HG03025 (cell line): Measurements from ENCODE around the gene SLC35E2B.
"Not testable (repeated sequence)": the region's sequence is repeated elsewhere in the genome, so short reads cannot be mapped to it uniquely, and the experiment has no call there.

Source experiments
- ATAC-seq: cut with Tn5 transposase; IDR thresholded peaks from one replicate; pipeline ENCODE4 v1.9.1; 2021; ENCODE audit warnings: mild to moderate bottlenecking, moderate library complexity; ENCODE audit not compliant: unreplicated experiment, low FRiP score

The SLC35E2B gene

DNA sequence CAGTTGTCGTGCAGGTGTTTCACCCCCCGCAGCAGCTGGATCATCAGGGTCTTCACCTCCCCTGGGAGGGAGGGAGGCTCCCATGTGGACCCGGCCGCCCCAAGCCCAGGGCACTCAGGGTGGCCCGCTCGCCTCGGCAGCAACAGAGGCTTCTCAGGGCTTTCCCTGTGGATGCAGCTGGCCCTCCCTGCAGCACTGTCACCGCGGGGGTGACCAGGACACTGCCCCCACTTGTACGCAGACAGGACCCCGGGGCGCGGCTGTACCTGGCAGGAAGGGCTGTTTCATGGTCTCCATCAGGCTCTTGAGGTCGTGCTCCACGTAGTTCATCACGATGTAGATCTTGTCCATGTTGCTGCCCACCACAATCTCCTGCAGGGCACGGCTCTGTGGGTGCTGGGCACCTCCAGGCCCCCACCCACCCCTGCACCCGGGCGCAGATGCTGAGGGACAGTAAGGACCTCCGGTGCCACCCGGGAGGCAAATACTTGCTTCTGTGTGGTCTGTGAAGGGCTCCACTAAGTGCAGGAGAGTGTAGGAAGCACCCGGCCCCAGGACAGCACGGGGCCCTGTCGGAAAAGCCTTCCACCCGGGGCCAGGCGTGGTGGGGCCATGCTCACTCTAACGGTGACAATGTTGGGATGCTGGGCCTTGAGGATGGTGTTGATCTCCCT lies 11.8 kb upstream of the SLC35E2B start:
- ATAC-seq, result not testable (repeated sequence)

DNA sequence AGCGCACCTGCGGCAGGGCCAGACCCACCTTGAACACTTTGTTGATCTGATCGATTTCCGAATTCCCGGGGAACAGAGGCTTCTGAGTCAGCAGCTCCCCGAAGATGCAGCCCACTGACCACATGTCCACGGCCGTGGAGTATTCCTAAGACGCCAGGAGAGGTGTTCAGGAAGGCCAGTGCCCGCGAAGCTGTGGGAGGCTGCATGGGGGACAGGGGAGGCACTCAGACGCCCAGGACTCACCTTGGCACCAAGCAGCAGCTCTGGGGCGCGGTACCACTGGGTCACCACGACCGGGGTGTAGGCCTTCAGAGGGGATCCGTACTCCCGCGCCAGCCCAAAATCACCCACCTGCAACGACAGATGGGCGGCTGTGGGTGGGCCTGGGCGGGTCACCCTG lies 11.2 kb upstream of the SLC35E2B start:
- ATAC-seq, result no peak

DNA sequence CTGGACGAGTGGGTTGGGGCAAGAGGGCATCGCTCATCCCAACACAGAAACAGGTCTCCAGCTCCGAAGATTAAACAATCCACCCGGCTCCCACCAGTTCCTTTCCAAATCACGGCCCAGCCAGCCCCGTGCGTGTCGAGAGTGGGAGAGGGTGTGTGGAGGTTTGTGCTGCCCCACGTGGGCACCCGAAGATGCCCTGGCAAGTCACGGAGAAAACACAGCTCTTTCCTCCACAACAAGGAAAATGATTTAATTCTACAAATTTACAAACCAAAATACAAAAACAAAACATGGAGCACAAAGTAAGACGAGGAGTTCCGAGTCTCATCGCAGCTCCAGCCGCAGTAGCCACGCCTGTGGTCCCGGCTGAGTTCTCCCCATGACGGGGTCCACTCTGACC lies 9.9 kb upstream of the SLC35E2B start:
- not testable (repeated sequence) for ATAC-seq

DNA sequence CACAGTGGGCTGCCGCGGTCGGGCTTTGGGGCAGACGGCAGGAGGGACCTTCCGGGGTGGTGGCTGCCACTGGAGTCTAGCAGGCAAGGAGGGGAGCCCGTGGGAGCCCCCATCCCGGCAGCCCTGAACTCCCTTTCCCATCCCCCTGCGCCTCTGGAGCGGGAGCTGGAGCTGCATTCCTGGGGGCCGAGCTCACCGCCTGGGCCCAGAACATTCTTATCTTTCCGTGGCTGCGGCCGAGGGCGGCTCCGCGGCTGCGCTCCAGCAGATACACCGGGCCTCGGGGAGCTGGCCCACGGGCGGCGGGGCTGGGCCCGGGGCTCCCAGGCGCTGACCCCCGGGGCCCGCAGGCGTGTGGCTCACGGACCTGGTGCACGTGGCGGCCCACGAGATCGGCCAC lies 8.0 kb upstream of the SLC35E2B start:
- ATAC-seq, result not testable (repeated sequence)

DNA sequence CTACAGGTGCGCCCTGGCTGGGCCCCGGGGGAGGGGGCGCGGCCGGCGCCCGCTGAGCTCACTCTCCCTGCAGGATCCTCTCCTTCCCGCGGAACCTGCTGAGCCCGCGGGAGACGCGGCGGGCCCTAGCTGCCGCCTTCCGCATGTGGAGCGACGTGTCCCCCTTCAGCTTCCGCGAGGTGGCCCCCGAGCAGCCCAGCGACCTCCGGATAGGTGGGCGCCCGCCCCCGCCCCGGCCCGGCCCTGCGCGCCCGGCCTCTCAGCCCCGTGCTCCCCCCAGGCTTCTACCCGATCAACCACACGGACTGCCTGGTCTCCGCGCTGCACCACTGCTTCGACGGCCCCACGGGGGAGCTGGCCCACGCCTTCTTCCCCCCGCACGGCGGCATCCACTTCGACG lies 7.5 kb upstream of the SLC35E2B start:
- ATAC-seq, result not testable (repeated sequence)

DNA sequence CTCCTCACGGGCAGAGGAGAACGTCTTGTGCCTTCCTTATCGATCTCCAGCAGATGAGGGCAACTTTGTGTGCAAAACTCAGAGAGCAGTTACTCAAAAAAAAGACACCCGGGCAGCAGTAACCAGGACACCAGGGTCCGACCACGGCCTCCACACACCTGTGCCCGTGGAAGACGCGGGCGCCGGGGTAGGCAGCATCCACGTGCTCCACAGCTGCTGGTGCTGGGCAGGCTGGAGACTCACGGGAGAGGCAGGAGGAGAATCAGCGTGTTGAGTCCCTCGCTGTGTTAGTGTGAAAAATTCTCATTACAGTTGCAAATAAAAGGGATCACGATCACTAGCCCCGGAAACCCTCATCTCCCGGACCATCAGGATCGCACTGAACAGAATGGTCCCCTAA lies 6.5 kb upstream of the SLC35E2B start:
- not testable (repeated sequence) for ATAC-seq

DNA sequence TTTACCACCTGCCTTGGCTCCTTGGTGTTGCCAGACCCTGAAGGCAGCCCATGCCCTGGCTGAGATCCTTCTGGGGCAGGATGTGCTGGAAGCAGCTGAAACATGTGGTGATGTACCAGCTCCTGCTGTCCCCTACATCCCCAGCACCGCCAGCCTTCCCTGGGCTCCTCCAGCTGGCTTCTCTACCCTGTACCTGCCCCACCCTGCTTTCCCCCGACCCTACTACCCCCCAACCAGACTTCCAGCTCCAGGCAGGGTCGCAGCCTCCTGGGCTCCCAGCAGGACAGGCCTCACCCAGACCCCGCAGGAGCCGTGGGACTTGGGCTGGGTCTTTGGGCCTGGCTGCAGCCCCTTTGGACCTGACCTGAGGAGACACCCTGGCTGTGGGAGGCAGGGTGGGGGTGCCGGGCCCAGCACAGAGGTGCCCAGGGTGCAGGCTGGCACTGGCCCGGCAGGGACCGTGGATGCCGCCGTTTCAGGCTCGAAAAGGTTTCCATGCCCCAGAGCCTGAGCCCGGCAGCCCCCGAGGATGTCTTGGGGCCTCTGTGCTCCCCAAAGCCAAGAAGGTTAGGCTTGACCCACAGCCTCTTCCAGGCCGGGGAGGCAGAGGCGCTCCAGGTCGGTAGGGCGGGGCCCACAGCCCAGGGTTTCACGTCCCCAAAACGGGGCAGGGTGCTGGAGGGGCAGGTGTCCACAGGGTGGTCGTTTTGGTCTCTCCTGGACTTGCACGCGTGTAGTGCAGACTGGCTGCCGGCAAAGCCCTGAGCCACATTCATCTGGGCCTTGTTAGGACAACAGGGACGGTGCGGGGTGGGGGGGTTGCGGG lies 5.0 kb upstream of the SLC35E2B start:
- ATAC-seq, result not testable (repeated sequence)

DNA sequence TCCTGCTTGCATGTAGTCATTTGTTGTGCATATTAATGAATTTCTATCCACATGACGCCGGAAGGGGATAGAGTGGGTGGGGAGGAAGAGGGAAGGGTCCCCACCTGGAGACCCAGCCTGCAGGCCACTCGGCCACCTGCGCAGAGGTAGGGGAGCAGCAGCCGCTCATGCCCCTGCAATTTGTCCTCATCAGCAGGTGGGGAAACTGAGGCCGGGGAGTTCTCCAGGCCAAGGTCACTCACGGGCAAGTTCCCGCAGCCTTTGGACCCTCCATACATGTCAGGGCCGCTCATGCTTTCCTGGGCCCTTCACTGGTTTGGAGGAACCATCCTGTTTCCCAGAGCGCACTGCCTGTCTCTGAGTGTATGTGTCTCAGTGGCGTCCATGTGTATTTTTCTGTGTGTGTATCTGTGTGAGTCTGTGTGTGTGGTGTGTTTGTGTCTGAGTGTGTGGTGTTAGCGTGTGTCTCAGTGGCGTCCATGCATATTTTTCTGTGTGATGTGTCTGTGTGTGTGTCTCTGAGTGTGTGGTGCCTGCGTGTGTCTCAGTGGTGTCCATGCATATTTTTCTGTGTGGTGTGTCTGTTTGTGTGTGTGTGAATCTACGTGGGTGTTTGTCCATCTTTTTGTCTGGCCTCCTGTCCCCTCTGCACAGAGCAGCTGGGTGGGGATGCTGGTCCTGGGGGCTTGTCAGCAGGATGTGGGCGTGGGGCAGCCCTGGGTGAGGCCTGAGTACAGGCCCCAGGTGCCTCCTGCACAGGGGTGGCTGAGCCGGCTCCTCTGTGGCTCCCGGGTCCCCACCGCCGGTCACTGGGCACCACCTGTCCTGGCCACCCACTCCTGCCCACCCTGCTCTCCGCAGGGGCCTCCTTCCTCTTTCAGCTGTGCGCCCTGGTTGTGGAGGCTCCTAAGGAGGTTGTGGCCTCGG lies 4.1 kb upstream of the SLC35E2B start:
- not testable (repeated sequence) for ATAC-seq

DNA sequence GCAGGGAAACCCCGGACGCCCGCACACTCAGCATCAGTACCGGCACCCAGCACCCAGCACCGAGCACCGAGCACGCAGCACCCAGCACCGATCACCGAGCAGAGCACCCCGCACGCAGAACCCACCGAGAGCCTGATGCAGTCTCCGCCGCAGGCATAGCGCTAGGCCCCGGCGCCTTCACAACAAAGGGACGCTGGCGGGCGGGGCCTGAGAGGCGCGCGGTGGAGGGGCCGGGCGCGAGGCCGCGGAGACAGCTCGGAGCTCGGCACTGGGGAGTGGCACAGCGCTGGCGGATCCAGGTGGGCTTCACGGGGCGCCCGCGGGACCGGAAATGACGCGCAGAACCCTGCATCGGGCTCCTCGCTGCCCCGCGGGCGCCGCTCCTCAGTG lies 276 bp downstream of the SLC35E2B start:
- peak; percentile 31 for ATAC-seq

DNA sequence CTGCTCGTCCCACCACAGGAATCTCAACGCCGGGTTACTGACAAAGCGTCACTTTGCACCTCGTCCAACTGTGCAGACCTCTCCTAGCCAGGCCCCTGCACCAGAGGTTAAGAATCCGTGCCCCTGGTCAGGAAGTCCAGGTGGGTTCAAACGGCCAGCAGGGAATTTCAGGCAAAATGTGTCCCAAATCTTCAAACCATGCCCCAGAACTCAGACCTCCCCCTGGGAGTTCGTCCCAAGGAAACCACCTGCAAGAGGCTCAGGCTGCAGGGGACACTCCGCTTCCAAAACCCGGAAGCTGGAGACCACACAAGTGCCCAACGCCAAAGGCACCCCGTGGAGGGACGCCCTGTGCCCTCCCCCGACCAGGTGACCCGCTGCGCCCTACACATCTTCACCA lies 1.2 kb downstream of the SLC35E2B start:
- ATAC-seq, result not testable (repeated sequence)

DNA sequence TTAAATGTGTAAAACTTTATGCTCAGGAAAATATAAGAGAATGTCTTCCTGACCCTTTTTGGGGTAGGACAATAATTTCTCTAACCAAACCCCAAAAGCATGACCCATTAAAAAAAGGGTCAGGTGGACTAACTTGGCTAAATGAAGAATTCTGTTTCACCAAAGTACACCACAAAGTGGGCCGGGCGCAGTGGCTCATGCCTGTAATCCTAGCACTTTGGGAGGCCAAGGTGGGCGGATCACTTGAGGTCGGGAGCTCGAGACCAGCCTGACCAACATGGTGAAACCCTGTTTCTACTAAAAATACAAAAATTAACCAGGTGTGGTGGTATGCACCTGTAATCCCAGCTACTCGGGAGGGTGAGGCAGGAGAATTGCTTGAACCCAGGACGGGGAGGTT lies 3.1 kb downstream of the SLC35E2B start:
- not testable (repeated sequence) for ATAC-seq

DNA sequence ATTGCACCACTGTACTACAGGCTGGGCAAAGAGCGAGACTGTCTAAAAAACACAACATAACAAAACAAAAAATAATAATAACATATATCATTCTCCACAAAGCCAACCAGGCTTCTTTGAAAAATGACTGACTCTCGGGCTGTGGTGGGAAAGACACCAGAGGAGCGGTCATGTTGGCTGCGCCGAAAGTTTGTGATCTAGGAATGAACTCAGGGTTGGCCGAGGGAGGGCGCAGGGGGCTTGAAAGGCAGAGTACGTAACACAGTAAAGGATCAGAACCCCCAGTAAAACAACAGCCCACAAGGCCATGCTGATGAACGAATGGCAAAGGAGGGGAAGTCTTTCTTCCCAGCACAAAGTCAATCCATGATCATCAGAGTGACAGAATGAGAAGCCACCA lies 4.7 kb downstream of the SLC35E2B start:
- ATAC-seq, result no peak

DNA sequence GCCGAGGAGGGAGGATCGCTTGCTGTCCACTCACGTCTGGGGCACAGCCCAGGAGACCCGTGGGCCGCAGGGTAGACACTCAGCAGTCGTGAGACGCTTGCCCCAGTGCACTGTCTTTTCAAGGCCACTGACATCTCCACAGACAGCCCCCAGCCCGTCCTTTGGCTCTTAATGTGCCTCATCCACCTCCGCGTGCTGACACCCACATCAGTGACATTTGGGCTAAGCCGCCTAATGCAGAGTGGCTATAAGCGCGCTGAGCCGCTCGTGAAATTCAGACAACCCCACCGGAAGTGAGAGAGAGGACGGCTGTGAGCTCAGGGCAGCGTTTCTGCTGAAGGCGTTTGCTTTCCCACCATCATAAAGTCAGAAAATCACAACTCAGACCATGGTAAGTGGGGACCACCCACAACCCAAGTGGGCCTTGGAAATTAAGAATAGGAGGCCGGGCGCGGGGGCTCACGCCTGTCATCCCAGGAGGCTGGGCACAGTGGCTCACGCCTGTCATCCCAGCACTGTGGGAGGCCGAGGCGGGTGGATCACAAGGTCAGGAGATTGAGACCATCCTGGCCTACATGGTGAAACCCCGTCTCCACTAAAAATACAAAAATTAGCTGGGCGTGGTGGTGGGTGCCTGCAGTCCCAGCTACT lies 8.4 kb downstream of the SLC35E2B start:
- ATAC-seq, result no peak

DNA sequence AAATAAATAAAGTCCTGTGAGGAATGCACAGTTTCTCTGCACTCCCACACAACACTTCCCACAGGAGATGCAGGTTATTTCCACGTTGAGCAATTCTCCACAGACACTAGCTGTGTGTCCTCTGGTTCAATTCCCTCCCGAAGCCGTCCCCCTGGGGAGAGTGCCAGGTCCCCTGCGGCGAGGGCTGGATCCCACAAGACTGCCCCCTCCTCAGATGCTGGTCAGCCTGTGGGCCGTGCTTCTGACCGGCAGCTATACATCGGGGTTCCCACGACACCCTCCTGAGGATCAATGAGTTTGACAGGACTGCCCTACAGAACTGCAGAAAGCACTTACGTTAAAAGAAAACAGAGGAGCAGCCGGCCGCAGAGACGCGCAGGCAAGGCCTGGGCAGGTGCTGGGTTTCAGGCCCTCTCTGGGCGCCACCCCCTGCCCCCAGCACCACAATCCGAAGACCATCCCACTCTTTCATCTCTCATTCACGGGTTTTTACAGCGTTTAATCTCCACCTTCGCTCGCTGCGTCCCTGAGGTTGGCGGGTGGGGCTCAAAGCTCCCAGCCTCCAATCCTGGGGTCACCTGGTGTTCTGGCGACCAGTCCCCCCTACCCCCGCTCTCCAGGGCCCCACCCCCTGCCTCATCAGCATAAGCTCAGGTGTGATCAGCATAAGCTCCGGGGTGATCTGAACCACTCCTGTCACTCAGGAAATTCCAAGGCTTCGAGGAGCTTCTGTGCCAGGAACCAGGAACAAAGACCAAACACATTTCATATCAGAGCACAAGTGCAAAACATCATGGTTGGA lies 9.3 kb downstream of the SLC35E2B start:
- ATAC-seq, result no peak

DNA sequence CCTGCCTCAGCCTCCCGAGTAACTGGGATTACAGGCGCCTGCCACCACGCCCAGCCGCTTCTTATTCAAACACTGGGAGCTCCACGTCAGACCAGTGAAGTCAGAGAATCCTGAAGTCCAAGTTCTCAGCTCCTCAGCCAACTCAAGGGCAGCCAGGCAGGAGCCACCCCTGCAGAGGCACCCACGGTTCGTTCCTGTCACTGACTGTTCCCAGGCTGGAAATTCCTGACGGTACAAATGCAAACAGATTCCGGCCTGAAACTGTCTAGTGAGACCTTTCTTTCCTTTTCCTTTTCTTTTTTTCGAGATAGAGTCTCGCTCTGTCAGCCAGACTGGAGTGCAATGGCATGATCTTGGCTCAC lies 11.7 kb downstream of the SLC35E2B start:
- no peak for ATAC-seq

DNA sequence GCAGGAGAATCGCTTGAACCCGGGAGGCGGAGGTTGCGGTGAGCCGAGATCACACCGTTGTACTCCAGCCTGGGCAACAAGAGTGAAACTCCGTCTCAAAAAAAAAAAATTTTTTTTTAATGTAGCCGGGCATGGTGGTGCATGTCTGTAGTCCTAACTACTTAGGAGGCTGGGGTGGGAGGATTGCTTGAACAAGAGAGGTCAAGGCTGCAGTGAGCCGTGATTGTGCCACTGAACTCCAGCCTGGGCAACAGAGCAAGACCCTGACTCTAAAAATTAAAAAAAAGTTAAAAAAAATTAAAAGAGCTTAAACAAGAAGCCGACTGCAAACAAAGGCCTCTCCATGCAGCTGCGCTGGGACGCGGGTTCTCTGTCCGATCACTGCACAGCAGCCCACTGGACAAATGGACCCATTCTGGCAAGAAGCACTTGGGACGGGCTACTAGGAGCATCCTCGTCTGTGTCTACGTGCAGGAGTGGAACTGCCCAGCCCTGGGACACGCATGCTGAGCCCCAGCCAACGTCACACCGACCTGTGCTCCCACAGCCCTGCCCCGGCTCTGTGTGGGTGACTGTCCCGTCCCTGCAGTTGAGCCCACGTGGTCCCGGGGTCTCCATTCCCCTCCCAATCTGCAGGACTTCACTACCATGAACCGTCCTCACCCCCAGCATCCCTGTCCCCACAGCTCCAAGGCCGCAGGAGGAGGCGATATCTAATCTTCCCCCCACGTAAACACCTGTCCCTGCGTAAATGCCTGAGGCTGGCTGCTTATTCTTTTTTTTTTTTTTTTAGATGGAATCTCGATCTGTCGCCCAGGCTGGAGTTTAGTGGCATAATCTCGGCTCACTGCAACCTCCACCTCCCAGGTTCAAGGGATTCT lies 12.3 kb downstream of the SLC35E2B start:
- ATAC-seq, result no peak

DNA sequence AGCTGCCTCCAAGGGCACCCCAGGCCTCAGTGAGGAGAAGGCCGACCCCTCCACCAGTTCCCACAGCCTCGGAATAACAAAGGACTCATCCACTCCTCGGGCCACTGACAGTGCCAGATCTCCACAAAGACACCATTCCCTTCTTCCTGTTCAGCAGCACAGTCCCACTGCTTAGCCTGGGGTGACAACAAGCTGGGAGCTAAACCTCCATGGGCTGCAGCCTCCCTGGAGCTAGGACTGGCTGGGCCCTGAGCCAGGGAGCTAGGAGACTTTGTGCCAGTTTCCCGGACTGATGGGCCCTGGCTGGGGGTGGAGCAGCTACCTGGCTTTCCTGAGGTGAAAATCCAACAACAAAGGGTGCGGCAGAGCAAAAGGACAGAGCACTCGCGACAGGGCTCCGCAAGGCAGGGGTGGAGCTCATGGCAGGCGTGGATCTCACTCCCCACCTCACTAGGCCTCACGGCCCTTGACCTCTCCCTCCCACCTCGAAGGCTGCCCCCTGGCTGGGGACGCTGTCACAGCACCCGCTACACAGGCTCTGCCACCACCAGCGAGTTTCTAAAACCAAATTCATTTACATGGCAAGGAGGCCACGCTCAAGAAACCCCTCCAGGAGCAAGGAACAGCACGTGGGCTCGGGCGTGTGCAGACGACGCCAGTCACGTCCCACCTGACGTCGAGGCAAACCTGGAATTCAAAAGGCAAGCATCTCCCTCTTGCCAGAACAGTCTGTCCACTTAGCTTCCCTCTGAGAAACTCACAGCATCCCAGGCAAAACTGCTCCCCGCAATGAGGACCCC lies 13.8 kb downstream of the SLC35E2B start:
- ATAC-seq, result no peak
